A673 (cell line): ENCODE measurements around the gene FBXO3.
"Not testable (repeated sequence)": the region's sequence is repeated elsewhere in the genome, so short reads cannot be mapped to it uniquely, and the experiment has no call there.

Experiments
- EZH2 ChIP-seq: fragments of 200-600 bp; sonication (generic); IDR thresholded peaks from 2 replicates; pipeline ENCODE4 v1.6.1; 2017; ENCODE audit warnings: borderline replicate concordance, low read depth, mild to moderate bottlenecking, mixed read lengths, antibody characterized with exemption, low read length; ENCODE audit not compliant: poor library complexity, severe bottlenecking
- TF ChIP-seq, protein P1 (sequence below): fragments of 300-800, 200-600 bp; sonication (generic); conservative IDR thresholded peaks from 2 replicates; pipeline ENCODE4 v1.5.1; 2017; ENCODE audit warnings: low read depth, mild to moderate bottlenecking, antibody characterized with exemption, low read length, moderate library complexity, mixed read lengths

DNA sequence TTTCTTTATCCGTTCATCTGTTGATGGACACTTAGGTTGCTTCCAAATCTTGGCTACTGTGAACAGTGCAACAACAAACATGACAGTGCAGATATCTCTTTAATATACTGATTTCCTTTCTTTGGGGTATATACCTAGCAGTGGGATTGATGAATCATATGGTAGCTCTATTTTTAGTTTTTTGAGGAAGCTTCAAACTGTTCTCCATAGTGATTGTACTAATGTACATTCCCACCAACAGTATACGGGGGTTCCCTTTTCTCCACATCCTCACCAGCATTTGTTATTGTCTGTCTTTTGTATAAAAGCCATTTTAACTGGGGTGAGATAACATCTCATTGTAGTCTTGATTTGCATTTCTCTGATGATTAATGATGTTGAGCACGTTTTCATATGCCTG lies 48.7 kb upstream of the FBXO3 start:
- TF ChIP-seq, protein P1, sequence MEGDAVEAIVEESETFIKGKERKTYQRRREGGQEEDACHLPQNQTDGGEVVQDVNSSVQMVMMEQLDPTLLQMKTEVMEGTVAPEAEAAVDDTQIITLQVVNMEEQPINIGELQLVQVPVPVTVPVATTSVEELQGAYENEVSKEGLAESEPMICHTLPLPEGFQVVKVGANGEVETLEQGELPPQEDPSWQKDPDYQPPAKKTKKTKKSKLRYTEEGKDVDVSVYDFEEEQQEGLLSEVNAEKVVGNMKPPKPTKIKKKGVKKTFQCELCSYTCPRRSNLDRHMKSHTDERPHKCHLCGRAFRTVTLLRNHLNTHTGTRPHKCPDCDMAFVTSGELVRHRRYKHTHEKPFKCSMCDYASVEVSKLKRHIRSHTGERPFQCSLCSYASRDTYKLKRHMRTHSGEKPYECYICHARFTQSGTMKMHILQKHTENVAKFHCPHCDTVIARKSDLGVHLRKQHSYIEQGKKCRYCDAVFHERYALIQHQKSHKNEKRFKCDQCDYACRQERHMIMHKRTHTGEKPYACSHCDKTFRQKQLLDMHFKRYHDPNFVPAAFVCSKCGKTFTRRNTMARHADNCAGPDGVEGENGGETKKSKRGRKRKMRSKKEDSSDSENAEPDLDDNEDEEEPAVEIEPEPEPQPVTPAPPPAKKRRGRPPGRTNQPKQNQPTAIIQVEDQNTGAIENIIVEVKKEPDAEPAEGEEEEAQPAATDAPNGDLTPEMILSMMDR: not testable (repeated sequence)
- not testable (repeated sequence) for TF ChIP-seq EZH2
